ENCODE results near the gene MOGAT1. TPM values are rescaled to one million over a fixed set of nuclear protein-coding genes. Genes with fewer than 3 reads are reported as not detected.

The MOGAT1 gene
- total and polyA plus RNA-seq, 2 of the 13 experiments (the other 11 are each of a cell fraction or from before 2014, with no cell fraction given): 0.98 to 4.3 TPM

DNA sequence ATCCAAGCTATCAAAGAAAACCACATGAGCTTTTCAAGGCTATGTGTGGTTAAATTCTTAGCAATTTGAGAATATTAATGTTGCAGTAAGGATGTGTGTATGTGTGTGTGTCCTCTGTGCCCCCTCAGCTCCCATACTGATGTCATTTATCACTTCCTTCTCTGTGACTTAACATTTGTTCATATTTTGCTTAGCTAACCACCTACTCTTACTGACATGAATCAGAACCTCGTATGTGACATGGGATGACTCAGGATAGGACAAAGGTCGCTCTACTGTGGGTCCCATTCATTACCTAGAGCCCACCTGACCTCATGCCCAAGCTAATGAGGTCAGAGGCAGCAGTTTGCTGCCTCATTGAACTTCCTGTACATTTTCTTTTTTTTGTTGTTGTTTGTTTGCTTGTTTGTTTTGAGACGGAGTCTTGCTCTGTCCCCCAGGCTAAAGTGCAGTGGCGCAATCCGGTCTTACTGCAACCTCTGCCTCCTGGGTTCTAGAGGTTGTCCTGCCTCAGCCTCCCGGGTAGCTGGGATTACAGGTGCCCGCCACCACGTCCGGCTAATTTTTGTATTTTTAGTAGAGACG is 36.3 kb downstream of the MOGAT1 start (continued):
- peak; percentile 36 for TF ChIP-seq SOX5 (CRISPR knock-in tag; IDR thresholded peaks at IDR 0.05; ENCODE audit: borderline replicate concordance)
- TF ChIP-seq, protein P1, sequence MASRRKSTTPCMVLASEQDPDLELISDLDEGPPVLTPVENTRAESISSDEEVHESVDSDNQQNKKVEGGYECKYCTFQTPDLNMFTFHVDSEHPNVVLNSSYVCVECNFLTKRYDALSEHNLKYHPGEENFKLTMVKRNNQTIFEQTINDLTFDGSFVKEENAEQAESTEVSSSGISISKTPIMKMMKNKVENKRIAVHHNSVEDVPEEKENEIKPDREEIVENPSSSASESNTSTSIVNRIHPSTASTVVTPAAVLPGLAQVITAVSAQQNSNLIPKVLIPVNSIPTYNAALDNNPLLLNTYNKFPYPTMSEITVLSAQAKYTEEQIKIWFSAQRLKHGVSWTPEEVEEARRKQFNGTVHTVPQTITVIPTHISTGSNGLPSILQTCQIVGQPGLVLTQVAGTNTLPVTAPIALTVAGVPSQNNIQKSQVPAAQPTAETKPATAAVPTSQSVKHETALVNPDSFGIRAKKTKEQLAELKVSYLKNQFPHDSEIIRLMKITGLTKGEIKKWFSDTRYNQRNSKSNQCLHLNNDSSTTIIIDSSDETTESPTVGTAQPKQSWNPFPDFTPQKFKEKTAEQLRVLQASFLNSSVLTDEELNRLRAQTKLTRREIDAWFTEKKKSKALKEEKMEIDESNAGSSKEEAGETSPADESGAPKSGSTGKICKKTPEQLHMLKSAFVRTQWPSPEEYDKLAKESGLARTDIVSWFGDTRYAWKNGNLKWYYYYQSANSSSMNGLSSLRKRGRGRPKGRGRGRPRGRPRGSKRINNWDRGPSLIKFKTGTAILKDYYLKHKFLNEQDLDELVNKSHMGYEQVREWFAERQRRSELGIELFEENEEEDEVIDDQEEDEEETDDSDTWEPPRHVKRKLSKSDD (CRISPR knock-in tag; IDR thresholded peaks at IDR 0.05; ENCODE audit: low read depth): peak; percentile 33; the same call in 1 of the 2 replicates
- no peak for TF ChIP-seq THYN1 (CRISPR knock-in tag; IDR thresholded peaks at IDR 0.05; ENCODE audit: borderline replicate concordance, low read depth)
- peak; percentile 75 for TF ChIP-seq RXRA (CRISPR knock-in tag; IDR thresholded peaks at IDR 0.05)
- TF ChIP-seq SAFB2 (CRISPR knock-in tag; IDR thresholded peaks at IDR 0.05; ENCODE audit: borderline replicate concordance, low read depth): no peak
- TF ChIP-seq, protein P2, sequence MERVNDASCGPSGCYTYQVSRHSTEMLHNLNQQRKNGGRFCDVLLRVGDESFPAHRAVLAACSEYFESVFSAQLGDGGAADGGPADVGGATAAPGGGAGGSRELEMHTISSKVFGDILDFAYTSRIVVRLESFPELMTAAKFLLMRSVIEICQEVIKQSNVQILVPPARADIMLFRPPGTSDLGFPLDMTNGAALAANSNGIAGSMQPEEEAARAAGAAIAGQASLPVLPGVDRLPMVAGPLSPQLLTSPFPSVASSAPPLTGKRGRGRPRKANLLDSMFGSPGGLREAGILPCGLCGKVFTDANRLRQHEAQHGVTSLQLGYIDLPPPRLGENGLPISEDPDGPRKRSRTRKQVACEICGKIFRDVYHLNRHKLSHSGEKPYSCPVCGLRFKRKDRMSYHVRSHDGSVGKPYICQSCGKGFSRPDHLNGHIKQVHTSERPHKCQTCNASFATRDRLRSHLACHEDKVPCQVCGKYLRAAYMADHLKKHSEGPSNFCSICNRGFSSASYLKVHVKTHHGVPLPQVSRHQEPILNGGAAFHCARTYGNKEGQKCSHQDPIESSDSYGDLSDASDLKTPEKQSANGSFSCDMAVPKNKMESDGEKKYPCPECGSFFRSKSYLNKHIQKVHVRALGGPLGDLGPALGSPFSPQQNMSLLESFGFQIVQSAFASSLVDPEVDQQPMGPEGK (CRISPR knock-in tag; IDR thresholded peaks at IDR 0.05): no peak
- peak; percentile 39; the same call in 1 of the 2 replicates for TF ChIP-seq KAT8 (CRISPR knock-in tag; IDR thresholded peaks at IDR 0.05)
- TF ChIP-seq, protein P3, sequence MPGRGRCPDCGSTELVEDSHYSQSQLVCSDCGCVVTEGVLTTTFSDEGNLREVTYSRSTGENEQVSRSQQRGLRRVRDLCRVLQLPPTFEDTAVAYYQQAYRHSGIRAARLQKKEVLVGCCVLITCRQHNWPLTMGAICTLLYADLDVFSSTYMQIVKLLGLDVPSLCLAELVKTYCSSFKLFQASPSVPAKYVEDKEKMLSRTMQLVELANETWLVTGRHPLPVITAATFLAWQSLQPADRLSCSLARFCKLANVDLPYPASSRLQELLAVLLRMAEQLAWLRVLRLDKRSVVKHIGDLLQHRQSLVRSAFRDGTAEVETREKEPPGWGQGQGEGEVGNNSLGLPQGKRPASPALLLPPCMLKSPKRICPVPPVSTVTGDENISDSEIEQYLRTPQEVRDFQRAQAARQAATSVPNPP (CRISPR knock-in tag; IDR thresholded peaks at IDR 0.05): 0 out of 2 replicates have a peak, but pooled peaks have one; percentile 46
- peak; percentile 26 for TF ChIP-seq ASH2L (IDR thresholded peaks at IDR 0.05; ENCODE audit: insufficient read length, low read depth, low read length)
- TF ChIP-seq ZBTB20 (CRISPR knock-in tag; IDR thresholded peaks at IDR 0.05; ENCODE audit: borderline replicate concordance, low read depth): peak; percentile 57; the same call in 1 of the 2 replicates
- 0 out of 2 replicates have a peak, but pooled peaks have one; percentile 27 for TF ChIP-seq ZFP1 (CRISPR knock-in tag; IDR thresholded peaks at IDR 0.05)
- peak; percentile 41; the same call in 1 of the 2 replicates for TF ChIP-seq MIER3 (CRISPR knock-in tag; IDR thresholded peaks at IDR 0.05; ENCODE audit: borderline replicate concordance)
- TF ChIP-seq, protein P4, sequence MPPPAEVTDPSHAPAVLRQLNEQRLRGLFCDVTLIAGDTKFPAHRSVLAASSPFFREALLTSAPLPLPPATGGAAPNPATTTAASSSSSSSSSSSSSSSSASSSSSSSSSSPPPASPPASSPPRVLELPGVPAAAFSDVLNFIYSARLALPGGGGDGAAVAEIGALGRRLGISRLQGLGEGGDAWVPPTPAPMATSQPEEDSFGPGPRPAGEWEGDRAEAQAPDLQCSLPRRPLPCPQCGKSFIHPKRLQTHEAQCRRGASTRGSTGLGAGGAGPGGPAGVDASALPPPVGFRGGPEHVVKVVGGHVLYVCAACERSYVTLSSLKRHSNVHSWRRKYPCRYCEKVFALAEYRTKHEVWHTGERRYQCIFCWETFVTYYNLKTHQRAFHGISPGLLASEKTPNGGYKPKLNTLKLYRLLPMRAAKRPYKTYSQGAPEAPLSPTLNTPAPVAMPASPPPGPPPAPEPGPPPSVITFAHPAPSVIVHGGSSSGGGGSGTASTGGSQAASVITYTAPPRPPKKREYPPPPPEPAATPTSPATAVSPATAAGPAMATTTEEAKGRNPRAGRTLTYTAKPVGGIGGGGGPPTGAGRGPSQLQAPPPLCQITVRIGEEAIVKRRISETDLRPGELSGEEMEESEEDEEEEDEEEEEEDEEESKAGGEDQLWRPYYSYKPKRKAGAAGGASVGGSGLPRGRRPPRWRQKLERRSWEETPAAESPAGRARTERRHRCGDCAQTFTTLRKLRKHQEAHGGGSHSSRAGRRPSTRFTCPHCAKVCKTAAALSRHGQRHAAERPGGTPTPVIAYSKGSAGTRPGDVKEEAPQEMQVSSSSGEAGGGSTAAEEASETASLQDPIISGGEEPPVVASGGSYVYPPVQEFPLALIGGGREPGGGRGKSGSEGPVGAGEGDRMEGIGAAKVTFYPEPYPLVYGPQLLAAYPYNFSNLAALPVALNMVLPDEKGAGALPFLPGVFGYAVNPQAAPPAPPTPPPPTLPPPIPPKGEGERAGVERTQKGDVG (CRISPR knock-in tag; IDR thresholded peaks at IDR 0.05; ENCODE audit: borderline replicate concordance): 0 out of 2 replicates have a peak, but pooled peaks have one; percentile 33
- no peak for TF ChIP-seq NONO (IDR thresholded peaks at IDR 0.05)
- TF ChIP-seq NONO (CRISPR knock-in tag; conservative IDR thresholded peaks at IDR 0.05): peak; percentile 53; the same call in 1 of the 2 replicates
- peak; percentile 100 for TF ChIP-seq ZBTB21 (CRISPR knock-in tag; IDR thresholded peaks at IDR 0.05)
- TF ChIP-seq KLF16 (CRISPR knock-in tag; IDR thresholded peaks at IDR 0.05): peak in 1 of 2 experiments; percentile 11; a peak in 1 of 4 replicates

Measured in HepG2 (cell line).